HG03175 (cell line): ENCODE results near the gene CREBBP.

Experiments
- ATAC-seq: cut with Tn5 transposase; IDR thresholded peaks from one replicate; pipeline ENCODE4 v1.9.1; 2021; ENCODE audit warnings: mild to moderate bottlenecking, moderate library complexity; ENCODE audit not compliant: unreplicated experiment

Gene CREBBP

GRCh38 chr16:3800477-3801270 is 79.8 kb downstream of the CREBBP start:
- ATAC-seq, result no peak

- no peak for ATAC-seq
Measured at GRCh38 chr16:3800019-3800418, 80.5 kb downstream of the CREBBP start.

GRCh38 chr16:3799354-3799753 is 81.2 kb downstream of the CREBBP start:
- ATAC-seq, result no peak

- no peak for ATAC-seq
Measured at GRCh38 chr16:3798838-3799237, 81.7 kb downstream of the CREBBP start.

GRCh38 chr16:3797904-3798811 is 82.4 kb downstream of the CREBBP start:
- ATAC-seq, result peak; percentile 56

GRCh38 chr16:3797473-3797872 is 83.0 kb downstream of the CREBBP start:
- no peak for ATAC-seq

GRCh38 chr16:3793161-3793576 is 87.3 kb downstream of the CREBBP start:
- ATAC-seq, result no peak

- no peak for ATAC-seq
Measured at GRCh38 chr16:3792472-3793012, 88.0 kb downstream of the CREBBP start.

GRCh38 chr16:3791701-3792100 is 88.8 kb downstream of the CREBBP start:
- no peak for ATAC-seq

GRCh38 chr16:3789375-3790099 is 91.0 kb downstream of the CREBBP start:
- no peak for ATAC-seq

- ATAC-seq, result no peak
Measured at GRCh38 chr16:3788711-3789374, 91.7 kb downstream of the CREBBP start.

GRCh38 chr16:3787924-3788661 is 92.4 kb downstream of the CREBBP start:
- ATAC-seq, result peak; percentile 76

GRCh38 chr16:3785413-3785812 is 95.1 kb downstream of the CREBBP start:
- ATAC-seq, result no peak

GRCh38 chr16:3783516-3783915 is 97.0 kb downstream of the CREBBP start:
- no peak for ATAC-seq

GRCh38 chr16:3782566-3782965 is 97.9 kb downstream of the CREBBP start:
- no peak for ATAC-seq

GRCh38 chr16:3781421-3781820 is 99.1 kb downstream of the CREBBP start:
- ATAC-seq, result no peak

- ATAC-seq, result no peak
Measured at GRCh38 chr16:3780570-3780969, 99.9 kb downstream of the CREBBP start.

- no peak for ATAC-seq
Measured at GRCh38 chr16:3776316-3776715, 104.2 kb downstream of the CREBBP start.

- ATAC-seq, result no peak
Measured at GRCh38 chr16:3774819-3775218, 105.7 kb downstream of the CREBBP start.
